OCI-LY7 (cell line): ENCODE results near the gene ADAM22. TPM values are rescaled to one million over a fixed set of nuclear protein-coding genes. Genes with fewer than 3 reads are reported as not detected.

Source experiments
- BruUV-seq: library from RNA; stranded (reverse); fragments of 400-500 nt; replicated peaks from 2 replicates; lab custom pipeline; 2021; lab: Mats Ljungman, UMichigan
- CTCF ChIA-PET: fragments of 300-600 bp; sonication (Branson Sonifier 250); formaldehyde crosslinking; loops from one replicate; lab custom pipeline; 2022; ENCODE audit warnings: antibody characterized with exemption; ENCODE audit not compliant: unreplicated experiment; lab: Charles Lee
- POLR2A ChIA-PET: fragments of 300-600 bp; sonication (Branson Sonifier 250); formaldehyde crosslinking; loops from one replicate; lab custom pipeline; 2022; ENCODE audit warnings: antibody characterized with exemption; lab: Charles Lee
- DNase-seq: peaks from one replicate; pipeline ENCODE4 v3.0.0-alpha.2; 2015; ENCODE audit warnings: low spot score
- H2AFZ ChIP-seq: fragments of 200-600 bp; sonication (generic), shearing (Covaris generic); 2 replicates; pipeline ENCODE4 v1.6.1; 2014; ENCODE audit warnings: mild to moderate bottlenecking, antibody characterized with exemption, low read length, moderate library complexity
- H3K27ac ChIP-seq: fragments of 200-600 bp; sonication (generic); 2 replicates; pipeline ENCODE4 v1.5.1; 2014; ENCODE audit warnings: mixed run types, low read depth, mild to moderate bottlenecking, moderate library complexity, low read length, inconsistent platforms; ENCODE audit not compliant: poor library complexity, severe bottlenecking
- H3K36me3 ChIP-seq: fragments of 200-600 bp; sonication (generic); 2 replicates; pipeline ENCODE4 v1.6.1; 2014; ENCODE audit warnings: mild to moderate bottlenecking, antibody characterized with exemption, low read length, moderate library complexity, mixed read lengths; ENCODE audit not compliant: insufficient read depth
- H3K4me1 ChIP-seq: fragments of 200-600 bp; sonication (generic); 2 replicates; pipeline ENCODE4 v1.5.1; 2014; ENCODE audit warnings: mild to moderate bottlenecking, low read length; ENCODE audit not compliant: insufficient read depth, poor library complexity, severe bottlenecking
- H3K4me2 ChIP-seq: fragments of 200-600 bp; sonication (generic); 2 replicates; pipeline ENCODE4 v1.6.1; 2014; ENCODE audit warnings: mild to moderate bottlenecking, low read length
- H3K4me3 ChIP-seq: fragments of 200-600 bp; sonication (generic); 2 replicates; pipeline ENCODE4 v1.5.1; 2014; ENCODE audit warnings: mild to moderate bottlenecking, low read depth, low read length; ENCODE audit not compliant: poor library complexity, severe bottlenecking
- H3K79me2 ChIP-seq: fragments of 200-600 bp; sonication (generic); 2 replicates; pipeline ENCODE4 v1.6.1; 2016; ENCODE audit warnings: low read depth, mild to moderate bottlenecking, low read length, moderate library complexity, mixed read lengths; ENCODE audit not compliant: insufficient read depth
- H3K9me2 ChIP-seq: fragments of 200-600 bp; sonication (generic); 2 replicates; pipeline ENCODE4 v1.6.1; 2016; ENCODE audit warnings: mild to moderate bottlenecking, low read length, mixed read lengths; ENCODE audit not compliant: insufficient read depth
- H3K9me3 ChIP-seq: fragments of 200-600 bp; sonication (generic); 2 replicates; pipeline ENCODE4 v1.6.1; 2014; ENCODE audit warnings: mild to moderate bottlenecking, mixed run types, low read length, mixed read lengths
- H4K20me1 ChIP-seq: fragments of 200-600 bp; sonication (generic); 2 replicates; pipeline ENCODE4 v1.6.1; 2014; ENCODE audit warnings: mild to moderate bottlenecking, antibody characterized with exemption, low read length, moderate library complexity, mixed read lengths; ENCODE audit not compliant: insufficient read depth
- CTCF ChIP-seq: fragments of 200-600 bp; sonication (generic); conservative IDR thresholded peaks from 2 replicates; pipeline ENCODE4 v1.5.1; 2014; ENCODE audit warnings: mild to moderate bottlenecking, antibody characterized with exemption, low read length, moderate library complexity, mixed read lengths
- EZH2phosphoT487 ChIP-seq: fragments of 200-600 bp; sonication (generic); IDR thresholded peaks from 2 replicates; pipeline ENCODE4 v1.6.1; 2018; ENCODE audit warnings: low read depth, borderline replicate concordance, mild to moderate bottlenecking, mixed run types, antibody characterized with exemption, low read length, moderate library complexity, mixed read lengths
- intact Hi-C: fragments of 100-400 bp; cut with micrococcal nuclease; formaldehyde crosslinking; loops from one replicate; pipeline ENCODE4 v1.10.0; 2022; ENCODE audit not compliant: unreplicated experiment
- total RNA-seq, 2 experiments: library from RNA; depleted of rRNA in 1 of 2; stranded (reverse); fragments of >200 nt in 1 of 2; shearing (Covaris generic) in 1 of 2; gene quantifications; 2 replicates each; pipeline ENCODE4 v1.2.3, GENCODE V29; 2014 to 2022

The ADAM22 gene
- total RNA-seq, 2 experiments from 2014 or later, result 12.0 to 13.6 TPM

- Histone ChIP-seq H3K9me3 (no peaks in the 10 kb centered on the region), H3K9me2 (no peaks in the 10 kb centered on the region), H3K4me3 (no peak overlapping the region), H3K4me1 (no peaks in the 10 kb centered on the region), H3K36me3 (no peaks in the 10 kb centered on the region), H3K27ac (no peak overlapping the region), H2AFZ (no peak overlapping the region), H4K20me1 (no peaks in the 10 kb centered on the region; the same call in 1 of the 2 replicates), H3K79me2 (no peaks in the 10 kb centered on the region), H3K4me2 (no peak overlapping the region)
- DNase-seq, result no peak
- CTCF ChIA-PET, result no interaction called here
- POLR2A ChIA-PET, result interaction anchor here (1.0 to 1.6 kb wide), 2 partner anchors 10 to 31 kb away, joined by 4 to 5 read pairs; no protein-coding TSS in a partner anchor
- no TSS peak for BruUV-seq
- intact Hi-C loops, result no loop called here
- TF ChIP-seq EZH2phosphoT487 (no peak), CTCF (no peak)
Observed at GRCh38 chr7:87966271-87966670, 32.2 kb downstream of the ADAM22 start.

- Histone ChIP-seq H3K4me3 (no peak overlapping the region), H3K9me2 (no peaks in the 10 kb centered on the region), H3K9me3 (no peaks in the 10 kb centered on the region), H3K79me2 (no peaks in the 10 kb centered on the region), H3K36me3 (no peaks in the 10 kb centered on the region), H4K20me1 (no peaks in the 10 kb centered on the region), H3K4me2 (no peak overlapping the region), H3K4me1 (no peaks in the 10 kb centered on the region), H2AFZ (no peak overlapping the region), H3K27ac (no peak overlapping the region)
- no peak for TF ChIP-seq CTCF
- no peak for TF ChIP-seq EZH2phosphoT487
- no TSS peak for BruUV-seq
- no peak for DNase-seq
- ChIA-PET POLR2A (no interaction called here), CTCF (no interaction called here)
- intact Hi-C loops, result no loop called here
Observed at GRCh38 chr7:87968021-87968420, 34.0 kb downstream of the ADAM22 start.

- Histone ChIP-seq H3K9me2 (no peaks in the 10 kb centered on the region), H3K4me3 (no peak overlapping the region), H3K9me3 (no peaks in the 10 kb centered on the region), H4K20me1 (no peaks in the 10 kb centered on the region), H3K4me1 (no peaks in the 10 kb centered on the region), H3K4me2 (no peak overlapping the region), H3K79me2 (no peaks in the 10 kb centered on the region), H3K36me3 (peaks cover 5% of the 10 kb centered on the region; the same call in 1 of the 2 replicates), H2AFZ (no peak overlapping the region), H3K27ac (no peak overlapping the region)
- POLR2A ChIA-PET, result no interaction called here
- TF ChIP-seq CTCF, result no peak
- no peak for TF ChIP-seq EZH2phosphoT487
- intact Hi-C loops, result no loop called here
- DNase-seq, result no peak
- CTCF ChIA-PET, result no interaction called here
- BruUV-seq, result no TSS peak
Observed at GRCh38 chr7:87982116-87982515, 48.1 kb downstream of the ADAM22 start.
